HepG2 (cell line): ENCODE data around the gene IGLON5. TPM values are rescaled to one million over a fixed set of nuclear protein-coding genes. Genes with fewer than 3 reads are reported as not detected.

ENCODE experiments used
- HDAC1 ChIP-seq: sonication (generic); formaldehyde crosslinking; IDR thresholded peaks from 2 replicates; pipeline ENCODE4 v1.5.1; 2020; ENCODE audit warnings: mild to moderate bottlenecking, missing genetic modification reagents
- RELA ChIP-seq: sonication (generic); formaldehyde crosslinking; IDR thresholded peaks from 2 replicates; pipeline ENCODE4 v1.4.0; 2020; ENCODE audit warnings: missing genetic modification reagents
- SMAD1 ChIP-seq: sonication (generic); formaldehyde crosslinking; IDR thresholded peaks from 2 replicates; pipeline ENCODE4 v1.4.0; 2020; ENCODE audit warnings: missing genetic modification reagents, low read depth, mild to moderate bottlenecking, borderline replicate concordance
- polyA plus RNA-seq, 8 experiments: library from polyadenylated mRNA; depleted of rRNA in 3 of 8; stranded (reverse) in 7 of 8; unstranded in 1 of 8; fragments of >200 nt; fragmentation: Illumina TruSeq in 4 of 8; extraction: Trizol in 4 of 8; gene quantifications; 2 replicates each; pipeline versions ENCODE4 v1.2.1 to v1.2.3, GENCODE V29; 2011 to 2016; ENCODE audit warnings: low read depth in 4 of 8, missing spikeins in 1 of 8, mixed read lengths in 1 of 8; ENCODE audit not compliant: insufficient read depth in 1 of 8
- total RNA-seq, 5 experiments: library from RNA; depleted of rRNA; stranded (reverse); fragments of >200 nt; fragmentation: Illumina TruSeq; extraction: Trizol; gene quantifications; 2 replicates each; pipeline ENCODE4 v1.2.3, GENCODE V29; 2016; ENCODE audit warnings: low read depth in 1 of 5
- TF ChIP-seq, protein P1 (sequence below), 2 experiments: fragments of 450-650 bp in 1 of 2; sonication (generic) in 1 of 2; formaldehyde crosslinking in 1 of 2; IDR thresholded peaks; 2 replicates each; pipeline versions ENCODE4 v1.6.1 to v1.8.0; 2016 to 2022; ENCODE audit warnings: antibody characterized with exemption in 1 of 2, mild to moderate bottlenecking in 1 of 2, missing genetic modification reagents in 1 of 2
- TF ChIP-seq, protein P2 (sequence below): sonication (generic); formaldehyde crosslinking; conservative IDR thresholded peaks from 2 replicates; pipeline ENCODE4 v1.4.0; 2020; ENCODE audit warnings: missing genetic modification reagents
- TF ChIP-seq, protein P3 (sequence below): sonication (generic); formaldehyde crosslinking; IDR thresholded peaks from 2 replicates; pipeline ENCODE4 v1.8.0; 2022; ENCODE audit warnings: mild to moderate bottlenecking, missing genetic modification reagents, moderate library complexity

The IGLON5 gene
- total and polyA plus RNA-seq, 2 of the 13 experiments (the other 11 are each of a cell fraction or from before 2014, with no cell fraction given) = 0.04 to 5.7 TPM

DNA sequence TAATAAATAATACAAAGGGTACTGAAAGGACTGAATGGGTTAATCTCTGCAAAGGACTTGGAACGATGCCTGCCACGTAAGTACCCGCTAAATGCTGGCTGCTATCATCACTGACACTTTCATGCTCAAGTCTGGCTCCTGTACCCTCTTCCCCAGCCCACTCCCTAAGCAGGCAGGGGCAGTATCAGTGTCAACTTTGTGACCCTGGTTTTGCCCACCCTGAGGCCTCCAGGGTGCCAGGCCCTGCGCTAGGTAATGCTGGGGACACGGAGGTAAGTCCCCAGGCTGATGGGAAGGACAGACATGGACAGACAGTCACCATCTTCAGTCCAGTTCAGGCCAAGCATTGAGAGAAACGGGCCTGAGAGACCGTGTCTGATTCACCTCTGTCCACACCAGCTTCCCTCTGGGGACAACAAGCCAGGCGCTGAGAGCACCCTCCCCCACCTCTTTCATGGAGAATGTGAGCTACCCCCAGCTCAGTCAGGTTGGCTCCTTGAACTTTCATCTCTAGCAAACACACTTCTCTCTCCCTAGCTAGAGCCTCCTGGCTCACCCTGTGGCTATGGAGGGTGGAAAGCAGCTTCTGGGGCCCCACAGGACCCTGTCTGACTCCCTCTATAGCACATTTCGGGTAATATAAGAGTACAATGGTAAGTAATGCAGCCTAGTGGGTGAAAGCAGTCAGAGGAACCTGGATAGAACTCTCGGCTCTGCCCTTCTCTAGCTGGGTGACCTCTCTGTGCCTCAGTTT lies 53.9 kb downstream of the IGLON5 start (continued):
- TF ChIP-seq, protein P1, sequence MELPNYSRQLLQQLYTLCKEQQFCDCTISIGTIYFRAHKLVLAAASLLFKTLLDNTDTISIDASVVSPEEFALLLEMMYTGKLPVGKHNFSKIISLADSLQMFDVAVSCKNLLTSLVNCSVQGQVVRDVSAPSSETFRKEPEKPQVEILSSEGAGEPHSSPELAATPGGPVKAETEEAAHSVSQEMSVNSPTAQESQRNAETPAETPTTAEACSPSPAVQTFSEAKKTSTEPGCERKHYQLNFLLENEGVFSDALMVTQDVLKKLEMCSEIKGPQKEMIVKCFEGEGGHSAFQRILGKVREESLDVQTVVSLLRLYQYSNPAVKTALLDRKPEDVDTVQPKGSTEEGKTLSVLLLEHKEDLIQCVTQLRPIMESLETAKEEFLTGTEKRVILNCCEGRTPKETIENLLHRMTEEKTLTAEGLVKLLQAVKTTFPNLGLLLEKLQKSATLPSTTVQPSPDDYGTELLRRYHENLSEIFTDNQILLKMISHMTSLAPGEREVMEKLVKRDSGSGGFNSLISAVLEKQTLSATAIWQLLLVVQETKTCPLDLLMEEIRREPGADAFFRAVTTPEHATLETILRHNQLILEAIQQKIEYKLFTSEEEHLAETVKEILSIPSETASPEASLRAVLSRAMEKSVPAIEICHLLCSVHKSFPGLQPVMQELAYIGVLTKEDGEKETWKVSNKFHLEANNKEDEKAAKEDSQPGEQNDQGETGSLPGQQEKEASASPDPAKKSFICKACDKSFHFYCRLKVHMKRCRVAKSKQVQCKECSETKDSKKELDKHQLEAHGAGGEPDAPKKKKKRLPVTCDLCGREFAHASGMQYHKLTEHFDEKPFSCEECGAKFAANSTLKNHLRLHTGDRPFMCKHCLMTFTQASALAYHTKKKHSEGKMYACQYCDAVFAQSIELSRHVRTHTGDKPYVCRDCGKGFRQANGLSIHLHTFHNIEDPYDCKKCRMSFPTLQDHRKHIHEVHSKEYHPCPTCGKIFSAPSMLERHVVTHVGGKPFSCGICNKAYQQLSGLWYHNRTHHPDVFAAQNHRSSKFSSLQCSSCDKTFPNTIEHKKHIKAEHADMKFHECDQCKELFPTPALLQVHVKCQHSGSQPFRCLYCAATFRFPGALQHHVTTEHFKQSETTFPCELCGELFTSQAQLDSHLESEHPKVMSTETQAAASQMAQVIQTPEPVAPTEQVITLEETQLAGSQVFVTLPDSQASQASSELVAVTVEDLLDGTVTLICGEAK (IDR thresholded peaks at IDR 0.05) = no peak
- TF ChIP-seq, protein P1 (CRISPR knock-in tag; IDR thresholded peaks at IDR 0.05) = peak; percentile 50; the same call in 1 of the 2 replicates
- TF ChIP-seq, protein P2, sequence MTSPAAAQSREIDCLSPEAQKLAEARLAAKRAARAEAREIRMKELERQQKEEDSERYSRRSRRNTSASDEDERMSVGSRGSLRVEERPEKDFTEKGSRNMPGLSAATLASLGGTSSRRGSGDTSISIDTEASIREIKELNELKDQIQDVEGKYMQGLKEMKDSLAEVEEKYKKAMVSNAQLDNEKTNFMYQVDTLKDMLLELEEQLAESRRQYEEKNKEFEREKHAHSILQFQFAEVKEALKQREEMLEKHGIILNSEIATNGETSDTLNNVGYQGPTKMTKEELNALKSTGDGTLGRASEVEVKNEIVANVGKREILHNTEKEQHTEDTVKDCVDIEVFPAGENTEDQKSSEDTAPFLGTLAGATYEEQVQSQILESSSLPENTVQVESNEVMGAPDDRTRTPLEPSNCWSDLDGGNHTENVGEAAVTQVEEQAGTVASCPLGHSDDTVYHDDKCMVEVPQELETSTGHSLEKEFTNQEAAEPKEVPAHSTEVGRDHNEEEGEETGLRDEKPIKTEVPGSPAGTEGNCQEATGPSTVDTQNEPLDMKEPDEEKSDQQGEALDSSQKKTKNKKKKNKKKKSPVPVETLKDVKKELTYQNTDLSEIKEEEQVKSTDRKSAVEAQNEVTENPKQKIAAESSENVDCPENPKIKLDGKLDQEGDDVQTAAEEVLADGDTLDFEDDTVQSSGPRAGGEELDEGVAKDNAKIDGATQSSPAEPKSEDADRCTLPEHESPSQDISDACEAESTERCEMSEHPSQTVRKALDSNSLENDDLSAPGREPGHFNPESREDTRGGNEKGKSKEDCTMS (CRISPR knock-in tag) = no peak
- TF ChIP-seq SMAD1 (CRISPR knock-in tag) (no peak), RELA (0 out of 2 replicates have a peak, but pooled peaks have one; percentile 52), HDAC1 (CRISPR knock-in tag) (peak; percentile 78; the same call in 1 of the 2 replicates)
- TF ChIP-seq, protein P3, sequence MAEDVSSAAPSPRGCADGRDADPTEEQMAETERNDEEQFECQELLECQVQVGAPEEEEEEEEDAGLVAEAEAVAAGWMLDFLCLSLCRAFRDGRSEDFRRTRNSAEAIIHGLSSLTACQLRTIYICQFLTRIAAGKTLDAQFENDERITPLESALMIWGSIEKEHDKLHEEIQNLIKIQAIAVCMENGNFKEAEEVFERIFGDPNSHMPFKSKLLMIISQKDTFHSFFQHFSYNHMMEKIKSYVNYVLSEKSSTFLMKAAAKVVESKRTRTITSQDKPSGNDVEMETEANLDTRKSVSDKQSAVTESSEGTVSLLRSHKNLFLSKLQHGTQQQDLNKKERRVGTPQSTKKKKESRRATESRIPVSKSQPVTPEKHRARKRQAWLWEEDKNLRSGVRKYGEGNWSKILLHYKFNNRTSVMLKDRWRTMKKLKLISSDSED (CRISPR knock-in tag) = no peak
